ENCODE data around the gene RNF150. TPM values are rescaled to one million over a fixed set of nuclear protein-coding genes. Genes with fewer than 3 reads are reported as not detected.
A peak's percentile ranks its signal among the peaks of the same experiment; 100 is the strongest.

The RNF150 gene
- total RNA-seq, 1 donor from 2014 or later, result 13.2 TPM

DNA sequence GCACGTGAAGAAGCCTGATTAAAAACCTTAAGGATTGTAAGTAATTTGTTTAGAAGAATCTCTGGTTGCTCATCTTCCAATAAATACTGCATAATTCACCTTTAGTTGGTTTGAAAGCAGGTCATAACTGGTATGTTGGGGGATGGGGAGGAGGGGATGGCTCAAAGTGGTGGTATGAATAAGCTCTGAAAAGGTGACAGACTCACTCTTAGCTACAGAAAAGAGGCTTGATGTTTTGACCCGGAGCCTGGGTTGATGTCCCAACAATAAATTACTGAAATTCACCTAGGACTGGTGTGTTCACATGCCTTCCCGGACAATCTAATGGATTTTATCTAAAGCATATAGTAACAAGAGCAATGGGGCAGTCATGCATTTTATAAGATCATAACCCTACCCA lies 245.2 kb downstream of the RNF150 start:
- DNase-seq (ENCODE audit: low spot score), result no peak
- no peak for ATAC-seq
- intact Hi-C loops (cut with DNase I), result no loop called here

DNA sequence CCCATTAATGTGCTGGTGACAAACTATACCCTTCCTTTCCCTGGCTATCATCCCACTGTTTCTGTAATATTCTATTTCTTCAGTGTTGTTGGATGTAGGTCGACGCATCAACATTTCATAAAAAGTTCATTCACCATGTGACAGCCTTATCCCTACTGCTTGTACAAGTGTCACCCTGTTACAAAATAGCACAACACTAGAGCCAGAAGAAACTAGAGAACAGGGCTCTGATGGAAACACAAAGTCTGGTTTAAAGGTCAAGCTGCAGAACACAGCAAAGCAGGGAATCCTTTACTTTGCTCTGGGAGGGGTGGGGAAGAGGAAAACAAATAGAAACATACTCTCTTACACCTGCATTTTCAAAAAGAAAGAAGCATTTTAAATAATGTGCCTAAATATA lies 245.8 kb downstream of the RNF150 start:
- peak; percentile 30 for ATAC-seq
- intact Hi-C loops (cut with DNase I), result no loop called here

DNA sequence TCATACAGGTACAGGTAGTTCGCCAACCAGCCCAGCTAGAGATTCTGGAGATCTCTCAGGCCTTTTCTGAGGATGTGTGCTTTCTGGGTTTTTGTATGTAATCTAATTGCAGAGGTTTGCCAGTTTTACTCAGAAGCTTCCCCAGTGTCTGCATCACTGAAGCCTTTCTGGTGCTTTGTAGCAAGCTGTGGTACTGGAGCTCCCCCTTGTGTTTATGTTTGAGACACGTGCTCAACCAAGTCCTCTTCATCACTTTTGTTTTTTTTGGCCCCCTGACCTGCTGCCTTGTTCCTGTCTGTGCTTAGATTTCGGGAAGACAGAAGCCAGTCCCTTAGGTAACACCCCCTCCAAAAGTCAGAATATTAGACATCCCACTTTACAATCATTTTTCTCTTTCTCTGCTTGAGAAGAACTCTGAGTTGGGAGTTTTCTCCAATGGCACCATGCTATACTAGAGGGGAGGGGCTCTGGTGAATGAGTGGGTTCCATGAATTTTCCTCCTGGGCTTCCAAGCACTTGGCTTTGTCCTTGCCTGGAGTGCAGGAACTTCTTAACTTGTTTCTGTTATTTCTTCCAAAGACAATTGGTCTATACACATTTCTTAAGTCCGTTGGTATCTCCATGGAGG lies 248.7 kb downstream of the RNF150 start:
- peak; percentile 77 for ATAC-seq
- no peak for DNase-seq (ENCODE audit: low spot score)
- intact Hi-C loops (cut with DNase I), result no loop called here

More for the DNA sequence above, 245.8 kb downstream of the RNF150 start:
- no peak for DNase-seq (ENCODE audit: low spot score)

DNA sequence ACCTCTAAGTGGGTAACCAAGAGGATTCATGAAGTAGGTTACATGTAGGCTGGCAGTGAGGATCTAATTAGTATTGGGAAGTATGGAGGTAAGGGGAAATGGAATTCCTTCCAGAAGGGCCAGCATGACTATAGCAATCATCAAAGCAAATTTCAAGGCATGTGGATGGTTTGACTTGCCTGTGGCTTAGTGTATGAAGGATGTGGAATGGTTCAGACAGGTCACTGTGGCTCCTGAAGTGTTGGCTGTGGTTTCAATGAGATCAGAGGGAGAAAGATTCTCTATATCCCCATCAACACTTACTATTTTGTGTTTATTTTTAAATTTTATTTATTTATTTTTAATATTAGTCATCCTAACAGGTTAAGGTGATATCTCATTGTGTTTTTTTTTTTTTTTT lies 255.5 kb downstream of the RNF150 start:
- DNase-seq (ENCODE audit: low spot score) (no peak), ATAC-seq (no peak)
- intact Hi-C loops (cut with DNase I), result no loop called here

DNA sequence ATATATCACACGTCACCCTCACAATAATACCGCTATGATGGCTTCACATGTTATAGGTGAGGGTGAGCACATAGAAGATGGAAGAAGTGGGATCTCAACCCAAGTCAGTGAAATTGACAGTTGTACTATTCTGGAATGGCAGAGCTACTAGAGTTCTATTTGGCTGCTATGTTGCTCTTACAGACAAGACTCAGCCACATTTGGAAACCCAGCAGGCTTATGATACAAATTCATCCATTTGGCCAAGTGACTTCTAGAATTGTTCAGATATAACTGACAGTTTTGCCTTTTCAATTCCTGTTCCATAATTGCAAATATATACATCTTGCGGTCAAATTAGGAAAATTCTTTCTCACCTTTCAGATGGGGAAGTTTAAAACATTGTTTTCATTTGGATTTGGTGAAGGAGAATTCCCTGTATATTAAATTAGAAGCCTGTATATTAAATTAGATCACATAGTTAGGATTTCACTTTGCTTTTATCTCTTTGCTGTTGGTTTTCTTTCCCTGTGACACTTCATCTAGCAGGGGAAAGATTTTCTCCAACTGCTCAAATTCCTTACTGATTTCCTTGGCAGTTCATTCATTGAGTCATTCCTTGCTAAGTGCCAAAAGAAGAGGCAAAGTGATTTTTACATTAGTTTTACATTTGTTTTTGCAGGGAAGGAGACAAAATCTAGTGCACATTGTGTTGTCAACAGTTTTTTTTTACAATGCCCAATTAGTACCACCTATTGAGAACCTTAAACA lies 256.5 kb downstream of the RNF150 start:
- no peak for ATAC-seq
- intact Hi-C loops (cut with DNase I), result no loop called here
- no peak for DNase-seq (ENCODE audit: low spot score)

- ATAC-seq (no peak), DNase-seq (ENCODE audit: low spot score) (no peak)
- intact Hi-C loops (cut with DNase I), result no loop called here
Measured at GRCh38 chr4:140875746-140876452, 257.4 kb downstream of the RNF150 start.

- ATAC-seq (no peak), DNase-seq (ENCODE audit: low spot score) (no peak)
- intact Hi-C loops (cut with DNase I), result no loop called here
Measured at GRCh38 chr4:140874056-140874455, 259.2 kb downstream of the RNF150 start.

DNA sequence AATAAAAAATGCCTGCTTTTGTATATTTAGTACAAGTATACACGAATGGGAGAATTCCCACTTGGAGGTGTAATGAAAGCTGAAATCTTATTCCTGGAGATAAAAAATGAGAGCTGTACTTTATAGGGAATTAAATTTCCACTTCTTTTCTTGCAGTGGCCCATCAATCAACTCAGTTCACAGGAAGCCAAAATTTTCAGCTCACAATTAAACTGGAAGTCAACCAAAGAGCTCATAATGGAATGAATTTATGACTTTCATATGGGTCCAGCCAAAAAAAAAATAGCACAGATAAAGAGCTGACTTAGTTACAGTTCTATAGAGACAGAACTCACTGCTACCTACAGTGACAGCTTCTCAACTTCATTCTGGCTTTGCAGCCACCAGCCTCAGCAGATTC lies 261.9 kb downstream of the RNF150 start:
- DNase-seq (ENCODE audit: low spot score) (no peak), ATAC-seq (no peak)

GRCh38 chr4:140870427-140870826 lies 262.8 kb downstream of the RNF150 start:
- no peak for ATAC-seq
- no peak for DNase-seq (ENCODE audit: low spot score)
- intact Hi-C loops (cut with DNase I), result no loop called here

More for the DNA sequence above, 261.9 kb downstream of the RNF150 start:
- intact Hi-C loops (cut with DNase I), result no loop called here

- no peak for DNase-seq (ENCODE audit: low spot score)
- ATAC-seq, result no peak
- intact Hi-C loops (cut with DNase I), result no loop called here
Measured at GRCh38 chr4:140869446-140869845, 263.8 kb downstream of the RNF150 start.

DNA sequence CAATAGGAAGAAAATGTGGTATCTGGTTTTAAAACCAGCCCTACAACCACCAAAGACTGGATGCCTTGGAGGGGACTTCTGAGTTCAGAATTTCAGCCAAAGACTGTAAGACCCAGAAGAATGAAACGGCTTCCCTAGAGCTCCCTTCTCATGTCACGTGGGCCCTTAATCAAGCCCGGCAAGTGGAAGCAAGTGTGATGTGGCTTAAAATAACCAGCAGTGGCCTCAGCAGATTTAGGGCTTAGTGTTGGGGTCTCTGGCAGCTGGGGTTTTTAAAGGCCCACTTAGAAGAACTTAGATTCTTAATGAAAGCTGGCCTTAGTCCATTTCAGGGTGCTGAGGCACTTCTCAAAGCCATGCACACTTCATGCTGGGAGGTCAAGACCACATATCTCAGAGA lies 265.9 kb downstream of the RNF150 start:
- DNase-seq (ENCODE audit: low spot score), result no peak
- intact Hi-C loops (cut with DNase I), result no loop called here
- ATAC-seq, result no peak

- no peak for ATAC-seq
- intact Hi-C loops (cut with DNase I), result no loop called here
- DNase-seq (ENCODE audit: low spot score), result no peak
Measured at GRCh38 chr4:140866492-140867005, 266.7 kb downstream of the RNF150 start.

- no peak for DNase-seq (ENCODE audit: low spot score)
- intact Hi-C loops (cut with DNase I), result no loop called here
- ATAC-seq, result no peak
Measured at GRCh38 chr4:140865253-140866217, 267.7 kb downstream of the RNF150 start.

GRCh38 chr4:140863197-140863596 lies 270.1 kb downstream of the RNF150 start:
- DNase-seq (ENCODE audit: low spot score) (no peak), ATAC-seq (no peak)
- intact Hi-C loops (cut with DNase I), result loop anchor here (2.0 kb wide), 1 partner anchor 270 kb away; the partner anchor contains the start of gene RNF150

- intact Hi-C loops (cut with DNase I), result loop anchor here (2.0 kb wide), 1 partner anchor 271 kb away; the partner anchor contains the start of gene RNF150
- ATAC-seq (no peak), DNase-seq (ENCODE audit: low spot score) (no peak)
Measured at GRCh38 chr4:140862177-140862442, 271.2 kb downstream of the RNF150 start.

DNA sequence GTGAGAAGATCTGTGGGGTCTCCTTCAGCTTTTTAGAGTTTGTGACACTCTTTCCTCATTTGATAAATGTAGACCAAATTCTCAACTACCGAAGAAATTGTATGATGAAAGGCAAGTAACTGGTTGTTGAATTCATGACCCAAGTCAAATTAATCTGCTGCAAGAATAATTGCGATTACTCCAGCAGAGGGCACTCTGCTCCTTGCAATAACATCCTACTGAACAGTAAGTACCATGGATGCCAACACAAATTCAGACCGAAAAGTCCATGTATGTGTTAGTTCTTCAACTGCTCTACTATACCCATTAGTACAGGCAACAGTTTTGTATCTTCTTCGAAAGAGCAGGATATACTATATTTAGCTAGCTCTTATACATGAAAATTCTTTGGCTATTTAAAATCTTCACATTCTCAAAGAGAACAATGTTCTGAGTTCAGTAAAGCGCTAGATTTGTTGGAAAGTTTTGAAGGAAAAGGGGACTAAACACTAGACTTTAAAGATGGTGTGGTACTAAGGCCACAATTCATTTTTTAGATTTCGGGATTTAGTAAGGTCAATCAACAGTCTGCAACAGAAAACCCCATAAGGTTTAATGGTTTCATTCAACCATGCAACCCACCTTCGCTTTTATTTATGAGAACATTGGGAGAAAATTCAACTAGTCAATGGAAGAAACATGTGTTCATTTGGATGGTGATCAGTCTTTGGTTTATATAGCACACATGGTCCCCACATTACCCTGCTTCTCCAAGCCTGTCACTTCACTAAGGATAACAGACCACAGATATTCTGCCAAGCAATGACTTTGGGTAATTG lies 271.7 kb downstream of the RNF150 start:
- intact Hi-C loops (cut with DNase I), result loop anchor here (2.0 kb wide), 1 partner anchor 271 kb away; the partner anchor contains the start of gene RNF150
- ATAC-seq (peak; percentile 89), DNase-seq (ENCODE audit: low spot score) (peak; percentile 73)

GRCh38 chr4:140858897-140859296 lies 274.4 kb downstream of the RNF150 start:
- intact Hi-C loops (cut with DNase I), result no loop called here
- ATAC-seq, result no peak
- no peak for DNase-seq (ENCODE audit: low spot score)

DNA sequence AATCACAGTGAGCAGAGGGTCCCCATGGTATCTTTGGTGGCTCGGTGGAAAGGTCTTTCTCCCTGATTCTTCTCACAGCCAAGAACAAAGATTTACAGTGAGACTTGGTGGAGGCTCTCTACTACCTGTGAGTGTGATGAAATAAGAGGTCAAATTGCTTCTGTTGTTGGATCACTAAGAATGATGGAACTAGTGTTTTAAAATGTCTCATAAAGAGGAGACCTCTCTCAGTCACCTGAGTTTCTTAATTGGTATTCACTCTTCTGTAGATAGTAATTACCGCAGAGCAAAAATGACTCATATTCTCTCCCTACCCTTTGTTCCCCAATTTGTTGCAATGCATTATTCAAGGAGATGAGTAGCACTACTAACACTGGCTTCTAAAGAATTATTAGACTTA lies 276.2 kb downstream of the RNF150 start:
- DNase-seq (ENCODE audit: low spot score), result no peak
- intact Hi-C loops (cut with DNase I), result no loop called here
- no peak for ATAC-seq
